SK-N-SH (cell line): ENCODE results near the gene PIEZO2. TPM values are rescaled to one million over a fixed set of nuclear protein-coding genes. Genes with fewer than 3 reads are reported as not detected.

Experiments
- CTCF ChIA-PET: fragments of 300-600, 350-600 bp; formaldehyde crosslinking; extraction: SDS; loops from one replicate; lab custom pipeline; 2021; lab: Yijun Ruan, JAX
- POLR2A ChIA-PET: fragments of 350-600 bp; sonication (Branson Sonifier 250); formaldehyde crosslinking; extraction: SDS; loops from one replicate; lab custom pipeline; 2020; ENCODE audit warnings: antibody characterized with exemption, inconsistent platforms; lab: Yijun Ruan, JAX
- DNase-seq: peaks from one replicate; pipeline ENCODE4 v3.0.0; 2012
- H2AFZ ChIP-seq: fragments of 200-600 bp; sonication (generic); 2 replicates; pipeline ENCODE4 v1.8.1; 2016; ENCODE audit warnings: antibody characterized with exemption, mild to moderate bottlenecking, low read depth
- H3F3A ChIP-seq: fragments of 200-600 bp; sonication (generic); replicated peaks from 2 replicates; pipeline ENCODE3; 2016; ENCODE audit warnings: antibody characterized with exemption, mild to moderate bottlenecking; ENCODE audit not compliant: insufficient read depth
- H3K27ac ChIP-seq, 2 experiments: fragments of 200-500 bp in 1 of 2; fragments of 200-600 bp in 1 of 2; sonication (Bioruptor generic) in 1 of 2; sonication (generic), shearing (Covaris generic) in 1 of 2; 2 replicates each; pipeline versions ENCODE4 v1.5.1 to v1.6.1; 2014 to 2016; ENCODE audit warnings: low read depth in 2 of 2, inconsistent platforms in 1 of 2, low read length in 1 of 2, mild to moderate bottlenecking in 1 of 2, mixed read lengths in 1 of 2
- H3K27me3 ChIP-seq: fragments of 200-600 bp; sonication (generic), shearing (Covaris generic); 2 replicates; pipeline ENCODE4 v1.6.1; 2016; ENCODE audit warnings: mixed run types; ENCODE audit not compliant: insufficient read depth
- H3K36me3 ChIP-seq, 2 experiments: fragments of 200-500 bp in 1 of 2; fragments of 200-600 bp in 1 of 2; sonication (Bioruptor generic) in 1 of 2; sonication (generic) in 1 of 2; replicated peaks in 1 of 2; 2 replicates each; pipeline versions ENCODE3 to v1.5.1; 2014 to 2016; ENCODE audit warnings: low read length in 1 of 2, mild to moderate bottlenecking in 1 of 2; ENCODE audit not compliant: insufficient read depth in 2 of 2, control insufficient read depth in 1 of 2
- H3K4me1 ChIP-seq, 2 experiments: fragments of 200-500 bp in 1 of 2; fragments of 200-600 bp in 1 of 2; sonication (Bioruptor generic) in 1 of 2; sonication (generic), shearing (Covaris generic) in 1 of 2; 2 replicates each; pipeline versions ENCODE4 v1.5.1 to v1.6.1; 2014 to 2016; ENCODE audit warnings: low read depth in 1 of 2, low read length in 1 of 2, mixed run types in 1 of 2; ENCODE audit not compliant: insufficient read depth in 2 of 2, control insufficient read depth in 1 of 2
- H3K4me2 ChIP-seq: fragments of 200-600 bp; sonication (generic), shearing (Covaris generic); 2 replicates; pipeline ENCODE4 v1.6.1; 2017; ENCODE audit warnings: mixed run types
- H3K4me3 ChIP-seq, 2 experiments: fragments of 200-500 bp in 1 of 2; fragments of 200-600 bp in 1 of 2; sonication (Bioruptor generic) in 1 of 2; sonication (generic), shearing (Covaris generic) in 1 of 2; 2 replicates each; pipeline versions ENCODE4 v1.5.1 to v1.8.1; 2014 to 2016; ENCODE audit warnings: low read depth in 2 of 2, inconsistent platforms in 1 of 2, low read length in 1 of 2, mild to moderate bottlenecking in 1 of 2, mixed read lengths in 1 of 2, moderate library complexity in 1 of 2
- H3K79me2 ChIP-seq: fragments of 200-600 bp; sonication (generic); 2 replicates; pipeline ENCODE4 v1.8.1; 2017; ENCODE audit warnings: mild to moderate bottlenecking; ENCODE audit not compliant: insufficient read depth
- H3K9ac ChIP-seq: fragments of 200-600 bp; sonication (generic); 2 replicates; pipeline ENCODE4 v1.6.1; 2017; ENCODE audit warnings: mixed run types
- H3K9me2 ChIP-seq: fragments of 200-600 bp; sonication (generic); 2 replicates; pipeline ENCODE4 v1.6.1; 2017; ENCODE audit warnings: mixed run types
- H3K9me3 ChIP-seq: fragments of 200-600 bp; sonication (generic); 2 replicates; pipeline ENCODE4 v1.6.1; 2017; ENCODE audit warnings: mixed run types, mild to moderate bottlenecking, moderate library complexity
- H4K20me1 ChIP-seq: fragments of 200-600 bp; sonication (generic); 2 replicates; pipeline ENCODE4 v1.6.1; 2017; ENCODE audit warnings: mild to moderate bottlenecking, mixed run types; ENCODE audit not compliant: insufficient read depth
- CHD2 ChIP-seq: fragments of 150-350 bp; IDR thresholded peaks from 2 replicates; pipeline ENCODE4 v1.6.1; 2018; ENCODE audit warnings: low read length; ENCODE audit not compliant: partially characterized antibody
- EP300 ChIP-seq, 2 experiments: IDR thresholded peaks; 2 replicates each; pipeline versions ENCODE4 v1.4.0 to v1.6.1; 2012; ENCODE audit warnings: borderline replicate concordance in 1 of 2, low read depth in 1 of 2, low read length in 1 of 2
- FOSL2 ChIP-seq: IDR thresholded peaks from 2 replicates; pipeline ENCODE4 v1.4.0; 2012; ENCODE audit warnings: low read depth, mild to moderate bottlenecking, moderate library complexity, borderline replicate concordance
- FOXJ3 ChIP-seq: sonication (generic); formaldehyde crosslinking; IDR thresholded peaks from 2 replicates; pipeline ENCODE4 v1.5.1; 2020; ENCODE audit warnings: mild to moderate bottlenecking, missing genetic modification reagents
- GATA2 ChIP-seq: sonication (generic); formaldehyde crosslinking; IDR thresholded peaks from 2 replicates; pipeline ENCODE4 v1.5.0; 2020; ENCODE audit warnings: mild to moderate bottlenecking, missing genetic modification reagents
- MXI1 ChIP-seq: IDR thresholded peaks from 2 replicates; pipeline ENCODE4 v1.6.1; 2012; ENCODE audit warnings: mild to moderate bottlenecking, low read depth, low read length, improper control_type of control experiment
- NFIC ChIP-seq: IDR thresholded peaks from 2 replicates; pipeline ENCODE4 v1.4.0; 2012; ENCODE audit warnings: borderline replicate concordance
- NRF1 ChIP-seq: IDR thresholded peaks from 2 replicates; pipeline ENCODE4 v1.6.1; 2012; ENCODE audit warnings: low read depth, mild to moderate bottlenecking, low read length
- POLR2AphosphoS5 ChIP-seq: IDR thresholded peaks from 2 replicates; pipeline ENCODE4 v1.6.1; 2012; ENCODE audit warnings: low read depth, low read length
- RFX5 ChIP-seq: IDR thresholded peaks from 2 replicates; pipeline ENCODE4 v1.6.1; 2012; ENCODE audit warnings: mild to moderate bottlenecking, improper control_type of control experiment, low read length
- SMC3 ChIP-seq: IDR thresholded peaks from 2 replicates; pipeline ENCODE4 v1.6.1; 2012; ENCODE audit warnings: low read depth, low read length, improper control_type of control experiment
- TAF1 ChIP-seq: IDR thresholded peaks from 2 replicates; pipeline ENCODE4 v1.6.1; 2012; ENCODE audit warnings: low read depth, mild to moderate bottlenecking, low read length, moderate library complexity, borderline replicate concordance
- TEAD4 ChIP-seq: IDR thresholded peaks from 2 replicates; pipeline ENCODE4 v1.4.0; 2012; ENCODE audit warnings: mild to moderate bottlenecking, borderline replicate concordance; ENCODE audit not compliant: insufficient read depth
- YY1 ChIP-seq: IDR thresholded peaks from 2 replicates; pipeline ENCODE4 v1.4.0; 2012; ENCODE audit warnings: low read depth, mild to moderate bottlenecking
- WGBS: methylation state at CpG from one replicate; pipeline ENCODE4 v1.1.6; 2017; ENCODE audit warnings: low lambda C conversion rate; 5-methylcytosine and 5-hydroxymethylcytosine counted together
- polyA plus RNA-seq, 3 experiments: library from polyadenylated mRNA; depleted of rRNA; stranded (reverse); fragments of >200 nt; gene quantifications; 2 replicates each; pipeline ENCODE4 v1.2.3, GENCODE V29; 2012
- TF ChIP-seq, protein P1 (sequence below): IDR thresholded peaks from 2 replicates; pipeline ENCODE4 v1.6.1; 2012; ENCODE audit warnings: mild to moderate bottlenecking, low read depth, low read length, moderate library complexity
- TF ChIP-seq, protein P2 (sequence below): fragments of 150-350 bp; IDR thresholded peaks from 2 replicates; pipeline ENCODE4 v1.6.1; 2017; ENCODE audit warnings: antibody characterized with exemption, low read length, low read depth, borderline replicate concordance
- TF ChIP-seq, protein P3 (sequence below): fragments of 200-600 bp; sonication (generic); IDR thresholded peaks from 2 replicates; pipeline ENCODE4 v1.6.1; 2017; ENCODE audit warnings: antibody characterized with exemption, mild to moderate bottlenecking, moderate library complexity
- TF ChIP-seq, protein P4 (sequence below): IDR thresholded peaks from 2 replicates; pipeline ENCODE4; 2012

The PIEZO2 gene
- polyA plus RNA-seq, 1 of the 3 experiments (the other 2 are of a cell fraction), result not detected

DNA sequence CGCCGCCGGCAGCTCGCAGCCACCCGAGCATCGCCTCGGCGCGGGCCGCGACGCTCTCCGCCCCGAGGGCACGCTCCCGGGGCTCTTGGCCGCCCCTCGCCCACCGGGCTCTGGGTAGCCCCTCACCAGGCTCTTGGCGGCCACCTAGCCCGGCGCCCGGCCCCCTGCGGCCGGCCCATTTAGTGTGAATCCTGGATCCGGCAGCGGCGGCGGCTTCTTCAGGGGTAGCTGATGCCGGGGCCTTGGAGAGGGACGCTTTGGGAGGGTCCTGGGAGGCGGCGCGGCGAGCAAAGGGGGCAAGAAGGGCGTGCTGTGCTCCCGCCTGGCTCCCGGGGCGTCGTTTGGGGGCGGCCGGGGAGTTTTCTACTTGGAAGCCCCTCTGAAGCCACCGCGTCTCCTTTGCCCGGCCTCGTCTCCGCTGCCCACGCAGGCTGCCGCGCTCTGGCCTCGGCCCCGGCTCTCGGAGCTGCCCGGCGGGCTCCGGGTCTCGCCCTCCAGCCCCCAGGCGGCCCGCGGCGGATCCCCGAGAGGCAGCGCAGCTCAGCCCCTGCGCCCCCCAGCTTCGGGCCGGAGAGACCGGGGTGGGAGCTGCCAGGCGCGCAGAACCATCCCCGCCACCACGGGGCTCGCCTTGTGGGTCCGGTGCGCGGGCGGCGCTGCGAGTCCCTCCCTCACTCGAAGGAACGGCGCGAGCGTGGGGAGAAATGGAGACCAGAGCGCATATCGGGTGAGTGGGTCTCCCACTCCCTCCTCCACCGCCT, 509 bp downstream of the PIEZO2 start (continued):
- TF ChIP-seq, protein P1, sequence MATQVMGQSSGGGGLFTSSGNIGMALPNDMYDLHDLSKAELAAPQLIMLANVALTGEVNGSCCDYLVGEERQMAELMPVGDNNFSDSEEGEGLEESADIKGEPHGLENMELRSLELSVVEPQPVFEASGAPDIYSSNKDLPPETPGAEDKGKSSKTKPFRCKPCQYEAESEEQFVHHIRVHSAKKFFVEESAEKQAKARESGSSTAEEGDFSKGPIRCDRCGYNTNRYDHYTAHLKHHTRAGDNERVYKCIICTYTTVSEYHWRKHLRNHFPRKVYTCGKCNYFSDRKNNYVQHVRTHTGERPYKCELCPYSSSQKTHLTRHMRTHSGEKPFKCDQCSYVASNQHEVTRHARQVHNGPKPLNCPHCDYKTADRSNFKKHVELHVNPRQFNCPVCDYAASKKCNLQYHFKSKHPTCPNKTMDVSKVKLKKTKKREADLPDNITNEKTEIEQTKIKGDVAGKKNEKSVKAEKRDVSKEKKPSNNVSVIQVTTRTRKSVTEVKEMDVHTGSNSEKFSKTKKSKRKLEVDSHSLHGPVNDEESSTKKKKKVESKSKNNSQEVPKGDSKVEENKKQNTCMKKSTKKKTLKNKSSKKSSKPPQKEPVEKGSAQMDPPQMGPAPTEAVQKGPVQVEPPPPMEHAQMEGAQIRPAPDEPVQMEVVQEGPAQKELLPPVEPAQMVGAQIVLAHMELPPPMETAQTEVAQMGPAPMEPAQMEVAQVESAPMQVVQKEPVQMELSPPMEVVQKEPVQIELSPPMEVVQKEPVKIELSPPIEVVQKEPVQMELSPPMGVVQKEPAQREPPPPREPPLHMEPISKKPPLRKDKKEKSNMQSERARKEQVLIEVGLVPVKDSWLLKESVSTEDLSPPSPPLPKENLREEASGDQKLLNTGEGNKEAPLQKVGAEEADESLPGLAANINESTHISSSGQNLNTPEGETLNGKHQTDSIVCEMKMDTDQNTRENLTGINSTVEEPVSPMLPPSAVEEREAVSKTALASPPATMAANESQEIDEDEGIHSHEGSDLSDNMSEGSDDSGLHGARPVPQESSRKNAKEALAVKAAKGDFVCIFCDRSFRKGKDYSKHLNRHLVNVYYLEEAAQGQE, result no peak
- no peak for TF ChIP-seq GATA2 (CRISPR knock-in tag)
- no peak for TF ChIP-seq POLR2AphosphoS5
- no peak for TF ChIP-seq NRF1
- no peak for TF ChIP-seq YY1
- TF ChIP-seq NFIC, result no peak

DNA sequence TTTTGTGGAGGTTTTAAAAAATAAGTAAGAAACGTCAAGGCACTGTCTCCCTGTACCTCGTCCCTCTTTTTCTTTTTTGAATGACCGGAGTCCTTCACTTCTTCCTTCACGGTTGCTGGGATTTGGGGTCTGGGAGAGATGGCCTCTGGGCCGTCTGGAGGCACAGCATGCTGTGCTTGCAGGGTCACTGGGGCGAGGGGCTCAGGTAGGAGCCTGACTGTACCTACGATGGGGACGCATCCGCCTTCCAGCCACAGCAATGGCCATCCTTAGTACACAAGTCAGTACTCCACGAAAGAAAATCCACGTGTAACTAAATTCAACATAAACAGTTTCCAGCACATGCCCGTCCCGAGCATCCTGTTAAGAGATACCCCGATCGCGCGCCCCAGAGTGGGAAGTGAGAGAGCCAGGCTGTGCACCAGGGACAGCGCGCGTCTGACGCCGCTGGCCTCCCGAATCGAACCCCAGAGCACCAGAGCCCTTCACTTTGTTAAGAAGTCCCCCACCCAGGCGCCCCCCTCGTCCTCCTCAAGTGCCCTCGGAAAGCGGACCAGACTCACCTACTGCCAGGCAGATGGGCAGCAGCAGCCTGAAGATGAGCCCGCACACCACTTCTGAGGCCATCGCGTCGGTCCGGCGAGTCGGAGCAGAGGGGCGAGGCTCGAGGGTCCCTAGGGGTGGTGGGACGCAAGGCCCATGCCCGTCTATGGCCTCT, 1.2 kb downstream of the PIEZO2 start:
- no peak overlapping the region for H3K9ac ChIP-seq
- H4K20me1 ChIP-seq, result no peaks in the 10 kb centered on the region
- H3K27me3 ChIP-seq, result peaks cover 68% of the 10 kb centered on the region
- H3K4me1 ChIP-seq, result no peaks in the 10 kb centered on the region
- no peaks in the 10 kb centered on the region for H3F3A ChIP-seq
- 15% methylated on average over 15 of the region's 39 CpGs for WGBS
- no peaks in the 10 kb centered on the region for H3K36me3 ChIP-seq
- CTCF ChIA-PET, result no interaction called here
- H2AFZ ChIP-seq, result no peak overlapping the region
- no peak overlapping the region for H3K4me2 ChIP-seq
- H3K79me2 ChIP-seq, result no peaks in the 10 kb centered on the region
- H3K9me3 ChIP-seq, result no peaks in the 10 kb centered on the region
- H3K27ac ChIP-seq, result no peak overlapping the region
- no peak for DNase-seq
- POLR2A ChIA-PET, result no interaction called here
- no peak overlapping the region for H3K4me3 ChIP-seq
- TF ChIP-seq EP300 (IDR thresholded peaks at IDR 0.05; ENCODE audit: borderline replicate concordance in 1 of 2, low read depth in 1 of 2, low read length in 1 of 2) (no peak), FOXJ3 (CRISPR knock-in tag) (no peak), RFX5 (no peak), SMC3 (no peak), MXI1 (no peak), CHD2 (no peak), TAF1 (no peak), NFIC (no peak), FOSL2 (no peak), TEAD4 (no peak), GATA2 (CRISPR knock-in tag) (no peak)
- TF ChIP-seq, protein P2, sequence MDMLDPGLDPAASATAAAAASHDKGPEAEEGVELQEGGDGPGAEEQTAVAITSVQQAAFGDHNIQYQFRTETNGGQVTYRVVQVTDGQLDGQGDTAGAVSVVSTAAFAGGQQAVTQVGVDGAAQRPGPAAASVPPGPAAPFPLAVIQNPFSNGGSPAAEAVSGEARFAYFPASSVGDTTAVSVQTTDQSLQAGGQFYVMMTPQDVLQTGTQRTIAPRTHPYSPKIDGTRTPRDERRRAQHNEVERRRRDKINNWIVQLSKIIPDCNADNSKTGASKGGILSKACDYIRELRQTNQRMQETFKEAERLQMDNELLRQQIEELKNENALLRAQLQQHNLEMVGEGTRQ, result no peak
- TF ChIP-seq, protein P3, sequence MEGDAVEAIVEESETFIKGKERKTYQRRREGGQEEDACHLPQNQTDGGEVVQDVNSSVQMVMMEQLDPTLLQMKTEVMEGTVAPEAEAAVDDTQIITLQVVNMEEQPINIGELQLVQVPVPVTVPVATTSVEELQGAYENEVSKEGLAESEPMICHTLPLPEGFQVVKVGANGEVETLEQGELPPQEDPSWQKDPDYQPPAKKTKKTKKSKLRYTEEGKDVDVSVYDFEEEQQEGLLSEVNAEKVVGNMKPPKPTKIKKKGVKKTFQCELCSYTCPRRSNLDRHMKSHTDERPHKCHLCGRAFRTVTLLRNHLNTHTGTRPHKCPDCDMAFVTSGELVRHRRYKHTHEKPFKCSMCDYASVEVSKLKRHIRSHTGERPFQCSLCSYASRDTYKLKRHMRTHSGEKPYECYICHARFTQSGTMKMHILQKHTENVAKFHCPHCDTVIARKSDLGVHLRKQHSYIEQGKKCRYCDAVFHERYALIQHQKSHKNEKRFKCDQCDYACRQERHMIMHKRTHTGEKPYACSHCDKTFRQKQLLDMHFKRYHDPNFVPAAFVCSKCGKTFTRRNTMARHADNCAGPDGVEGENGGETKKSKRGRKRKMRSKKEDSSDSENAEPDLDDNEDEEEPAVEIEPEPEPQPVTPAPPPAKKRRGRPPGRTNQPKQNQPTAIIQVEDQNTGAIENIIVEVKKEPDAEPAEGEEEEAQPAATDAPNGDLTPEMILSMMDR, result no peak
- TF ChIP-seq, protein P4, sequence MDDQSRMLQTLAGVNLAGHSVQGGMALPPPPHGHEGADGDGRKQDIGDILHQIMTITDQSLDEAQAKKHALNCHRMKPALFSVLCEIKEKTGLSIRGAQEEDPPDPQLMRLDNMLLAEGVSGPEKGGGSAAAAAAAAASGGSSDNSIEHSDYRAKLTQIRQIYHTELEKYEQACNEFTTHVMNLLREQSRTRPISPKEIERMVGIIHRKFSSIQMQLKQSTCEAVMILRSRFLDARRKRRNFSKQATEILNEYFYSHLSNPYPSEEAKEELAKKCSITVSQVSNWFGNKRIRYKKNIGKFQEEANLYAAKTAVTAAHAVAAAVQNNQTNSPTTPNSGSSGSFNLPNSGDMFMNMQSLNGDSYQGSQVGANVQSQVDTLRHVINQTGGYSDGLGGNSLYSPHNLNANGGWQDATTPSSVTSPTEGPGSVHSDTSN, result no peak
- no peaks in the 10 kb centered on the region for H3K9me2 ChIP-seq
